Tibial nerve (tissue), 4 donors: Measurements from ENCODE around the gene WTAP. TPM values are rescaled to one million over a fixed set of nuclear protein-coding genes. Genes with fewer than 3 reads are reported as not detected.

Source experiments
- DNase-seq, 2 donors: peaks; one replicate each; pipeline ENCODE4 v3.0.0-alpha.2; 2019; ENCODE audit warnings: low spot score in 2 of 2
- H3K27ac ChIP-seq, 4 donors: fragments of 200-600 bp; sonication (generic) in 3 of 4; one replicate each; pipeline ENCODE4 v1.5.1; 2017 to 2019; ENCODE audit warnings: mild to moderate bottlenecking in 1 of 4
- H3K27me3 ChIP-seq, 2 donors: fragments of 200-600 bp; sonication (generic) in 1 of 2; one replicate each; pipeline versions ENCODE4 v1.5.1 to v1.6.0; 2017 to 2019
- H3K36me3 ChIP-seq, 3 donors: fragments of 200-600 bp; sonication (generic); one replicate each; pipeline ENCODE4 v1.5.1; 2018 to 2019
- H3K4me1 ChIP-seq, 4 donors: fragments of 200-600 bp; sonication (generic) in 3 of 4; one replicate each; pipeline ENCODE4 v1.5.1; 2017 to 2019
- H3K4me3 ChIP-seq, 4 donors: fragments of 200-600 bp; sonication (generic) in 3 of 4; one replicate each; pipeline ENCODE4 v1.5.1; 2017 to 2019; ENCODE audit warnings: mild to moderate bottlenecking in 1 of 4, moderate library complexity in 1 of 4
- H3K9me3 ChIP-seq, 4 donors: fragments of 200-600 bp; sonication (generic) in 3 of 4; one replicate each; pipeline ENCODE4 v1.5.1; 2017 to 2019
- CTCF ChIP-seq, 5 experiments: fragments of 200-600 bp in 3 of 5; fragments of 450-650 bp in 2 of 5; sonication (generic) in 3 of 5; IDR thresholded peaks; one replicate each; pipeline ENCODE4 v1.5.1; 2016 to 2019; ENCODE audit warnings: antibody characterized with exemption in 5 of 5, mild to moderate bottlenecking in 3 of 5, moderate library complexity in 2 of 5
- EP300 ChIP-seq, 2 donors: sonication (generic); formaldehyde crosslinking; IDR thresholded peaks; one replicate each; pipeline ENCODE4 v1.6.1; 2017; ENCODE audit warnings: antibody characterized with exemption in 2 of 2, mild to moderate bottlenecking in 1 of 2
- POLR2A ChIP-seq, 2 donors: fragments of 450-650 bp; IDR thresholded peaks; one replicate each; pipeline ENCODE4 v1.6.1; 2017; ENCODE audit warnings: antibody characterized with exemption in 2 of 2, mild to moderate bottlenecking in 2 of 2, moderate library complexity in 2 of 2
- WGBS, 2 donors: methylation state at CpG; one replicate each; pipeline ENCODE4 v1.1.5; 2018; 5-methylcytosine and 5-hydroxymethylcytosine counted together
- total RNA-seq, 4 donors: library from RNA; depleted of rRNA; stranded (reverse); fragments of >200 nt; gene quantifications; one replicate each; pipeline ENCODE4 v1.1.0, GENCODE V29; 2016

Gene WTAP
- total RNA-seq, 4 donors from 2014 or later = 69.3 to 81.4 (median 78.0) TPM

- Histone ChIP-seq H3K4me3 (no peak overlapping the region), H3K27ac (peak overlapping the region in 1 of 4 donors; percentile 8), H3K4me1 (peaks cover 0 to 47% (median 5%) of the 10 kb centered on the region in 4 donors), H3K36me3 (peaks cover 2 to 84% (median 7%) of the 10 kb centered on the region in 3 donors), H3K9me3 (no peaks in the 10 kb centered on the region), H3K27me3 (no peaks in the 10 kb centered on the region)
- TF ChIP-seq CTCF (IDR thresholded peaks at IDR 0.05) (no peak), POLR2A (IDR thresholded peaks at IDR 0.05) (no peak), EP300 (IDR thresholded peaks at IDR 0.05) (no peak)
- 85 to 86% methylated on average over 10 of the region's 10 CpGs for whole genome bisulfite sequencing, 2 donors
- DNase-seq = no peak
Observed at GRCh38 chr6:159681191-159681880, 46.0 kb upstream of the WTAP start.

- Histone ChIP-seq H3K4me1 (peaks cover 0 to 56% (median 6%) of the 10 kb centered on the region in 4 donors), H3K9me3 (no peaks in the 10 kb centered on the region), H3K36me3 (peaks cover 2 to 88% (median 7%) of the 10 kb centered on the region in 3 donors), H3K4me3 (no peak overlapping the region), H3K27ac (peak overlapping the region in 1 of 4 donors; percentile 36), H3K27me3 (no peaks in the 10 kb centered on the region)
- WGBS, 2 donors = 58 to 65% methylated on average over 3 of the region's 3 CpGs
- DNase-seq = no peak
- TF ChIP-seq CTCF (IDR thresholded peaks at IDR 0.05) (no peak), POLR2A (IDR thresholded peaks at IDR 0.05) (no peak), EP300 (IDR thresholded peaks at IDR 0.05) (no peak)
Observed at GRCh38 chr6:159682295-159682694, 45.0 kb upstream of the WTAP start.

- Histone ChIP-seq H3K4me3 (no peak overlapping the region), H3K9me3 (no peaks in the 10 kb centered on the region), H3K4me1 (peaks cover 0 to 60% (median 6%) of the 10 kb centered on the region in 4 donors), H3K27me3 (no peaks in the 10 kb centered on the region), H3K36me3 (peaks cover 2 to 88% (median 4%) of the 10 kb centered on the region in 3 donors), H3K27ac (peak overlapping the region in 1 of 4 donors; percentile 36)
- TF ChIP-seq POLR2A (IDR thresholded peaks at IDR 0.05) = no peak
- no peak for TF ChIP-seq CTCF (IDR thresholded peaks at IDR 0.05)
- TF ChIP-seq EP300 (IDR thresholded peaks at IDR 0.05) = no peak
- 100% methylated on average over 1 of the region's 1 CpG for WGBS, 2 donors
- DNase-seq = no peak
Observed at GRCh38 chr6:159682810-159683209, 44.5 kb upstream of the WTAP start.

GRCh38 chr6:159684013-159684304 is 43.3 kb upstream of the WTAP start:
- peaks cover 0 to 71% (median 9%) of the 10 kb centered on the region in 4 donors for H3K4me1 ChIP-seq
- H3K4me3 ChIP-seq = no peak overlapping the region
- 91 to 93% methylated on average over 1 of the region's 1 CpG for WGBS, 2 donors
- TF ChIP-seq POLR2A (IDR thresholded peaks at IDR 0.05) = no peak
- no peak for TF ChIP-seq CTCF (IDR thresholded peaks at IDR 0.05)
- TF ChIP-seq EP300 (IDR thresholded peaks at IDR 0.05) = no peak
- DNase-seq = no peak
- H3K9me3 ChIP-seq = no peaks in the 10 kb centered on the region
- H3K27ac ChIP-seq = no peak overlapping the region
- no peaks in the 10 kb centered on the region for H3K27me3 ChIP-seq
- H3K36me3 ChIP-seq = peaks cover 0 to 81% (median 2%) of the 10 kb centered on the region in 3 donors

- Histone ChIP-seq H3K9me3 (no peaks in the 10 kb centered on the region), H3K4me1 (peaks cover 0 to 88% (median 17%) of the 10 kb centered on the region in 4 donors), H3K36me3 (peaks cover 0 to 79% (median 0%) of the 10 kb centered on the region in 3 donors), H3K27ac (no peak overlapping the region), H3K27me3 (no peaks in the 10 kb centered on the region), H3K4me3 (no peak overlapping the region)
- 63 to 65% methylated on average over 5 of the region's 5 CpGs for WGBS, 2 donors
- DNase-seq = no peak
- no peak for TF ChIP-seq POLR2A (IDR thresholded peaks at IDR 0.05)
- no peak for TF ChIP-seq EP300 (IDR thresholded peaks at IDR 0.05)
- TF ChIP-seq CTCF (IDR thresholded peaks at IDR 0.05) = no peak
Observed at GRCh38 chr6:159686040-159686439, 41.3 kb upstream of the WTAP start.
